Measurements from ENCODE around the gene SUSD5.

- no peak for TF ChIP-seq GATA3 (IDR thresholded peaks at IDR 0.05; ENCODE audit: low read depth, low read length)
- TF ChIP-seq GATA2 (IDR thresholded peaks at IDR 0.05; ENCODE audit: low read depth, low read length) = no peak
Measured at GRCh38 chr3:33167716-33168336, 50.8 kb downstream of the SUSD5 start.
